GM12878 (cell line): ENCODE results near the gene SMKR1. TPM values are rescaled to one million over a fixed set of nuclear protein-coding genes. Genes with fewer than 3 reads are reported as not detected.

Experiments used
- E2F8 ChIP-seq: fragments of 450-650 bp; IDR thresholded peaks from 2 replicates; pipeline ENCODE4 v1.6.1; 2018; ENCODE audit warnings: mild to moderate bottlenecking, low read depth, moderate library complexity; ENCODE audit not compliant: partially characterized antibody
- EED ChIP-seq: sonication (generic); IDR thresholded peaks from 2 replicates; pipeline ENCODE4 v1.6.1; 2016; ENCODE audit warnings: antibody characterized with exemption, low read depth
- LARP7 ChIP-seq: fragments of 450-650 bp; IDR thresholded peaks from 2 replicates; pipeline ENCODE4 v1.6.1; 2017; ENCODE audit warnings: mild to moderate bottlenecking
- MXI1 ChIP-seq: fragments of 150-350 bp; IDR thresholded peaks from 2 replicates; pipeline ENCODE4 v1.6.1; 2011; ENCODE audit warnings: low read depth, mild to moderate bottlenecking, inconsistent platforms, low read length, improper control_type of control experiment
- MYB ChIP-seq: fragments of 150-350 bp; IDR thresholded peaks from 2 replicates; pipeline ENCODE4 v1.6.1; 2014; ENCODE audit warnings: mild to moderate bottlenecking, low read depth, low read length, borderline replicate concordance
- PAX8 ChIP-seq: fragments of 450-650 bp; IDR thresholded peaks from 2 replicates; pipeline ENCODE4 v1.6.1; 2017; ENCODE audit warnings: mild to moderate bottlenecking, moderate library complexity
- REST ChIP-seq: IDR thresholded peaks from 2 replicates; pipeline ENCODE4 v1.6.1; 2012; ENCODE audit warnings: mild to moderate bottlenecking, low read depth, low read length
- SREBF1 ChIP-seq: IDR thresholded peaks from 2 replicates; pipeline ENCODE4 v1.6.1; 2012; ENCODE audit warnings: mild to moderate bottlenecking, low read length
- polyA plus RNA-seq, 11 experiments: library from polyadenylated mRNA; depleted of rRNA in 4 of 11; unstranded in 6 of 11; stranded (reverse) in 5 of 11; fragments of >200 nt; fragmentation: Nextera tagmentation in 4 of 11; fragmentation: Illumina TruSeq in 1 of 11; extraction: Ambion mirVana in 4 of 11; extraction: Trizol in 1 of 11; gene quantifications; 1 replicate in 1 of 11; 2 replicates in 10 of 11; pipeline versions ENCODE4 v1.2.1 to v1.2.3, GENCODE V29; 2011 to 2016; ENCODE audit warnings: inconsistent platforms in 2 of 11, missing spikeins in 2 of 11, low read depth in 1 of 11
- total RNA-seq, 4 experiments: library from RNA; depleted of rRNA in 3 of 4; stranded (reverse); fragments of >200 nt in 3 of 4; fragmentation: Illumina TruSeq in 1 of 4; extraction: Trizol in 1 of 4; gene quantifications; 2 replicates each; pipeline versions ENCODE4 v1.2.1 to v1.2.3, GENCODE V29; 2013 to 2021

SMKR1 gene
- total and polyA plus RNA-seq, 10 of the 15 experiments (the other 5 are each of a cell fraction or from before 2014, with no cell fraction given) = 0.37 to 2.6 (median 0.83) TPM

GRCh38 chr7:129519464-129519863, 17.1 kb downstream of the SMKR1 start (continued):
- TF ChIP-seq E2F8 = no peak
- TF ChIP-seq SREBF1 = no peak
- no peak for TF ChIP-seq REST
- TF ChIP-seq LARP7 = no peak
- TF ChIP-seq PAX8 = no peak
- no peak for TF ChIP-seq MXI1
- no peak for TF ChIP-seq MYB
- no peak for TF ChIP-seq EED
- TF ChIP-seq, all 136 proteins: peak for 0
